GM18868 (cell line): ENCODE results near the gene SEZ6L2.
"Not testable (repeated sequence)": the region's sequence is repeated elsewhere in the genome, so short reads cannot be mapped to it uniquely, and the experiment has no call there.

Experiments used
- ATAC-seq: cut with Tn5 transposase; IDR thresholded peaks from one replicate; pipeline ENCODE4 v1.9.1; 2021; ENCODE audit warnings: mild to moderate bottlenecking, moderate library complexity; ENCODE audit not compliant: unreplicated experiment

SEZ6L2 gene

DNA sequence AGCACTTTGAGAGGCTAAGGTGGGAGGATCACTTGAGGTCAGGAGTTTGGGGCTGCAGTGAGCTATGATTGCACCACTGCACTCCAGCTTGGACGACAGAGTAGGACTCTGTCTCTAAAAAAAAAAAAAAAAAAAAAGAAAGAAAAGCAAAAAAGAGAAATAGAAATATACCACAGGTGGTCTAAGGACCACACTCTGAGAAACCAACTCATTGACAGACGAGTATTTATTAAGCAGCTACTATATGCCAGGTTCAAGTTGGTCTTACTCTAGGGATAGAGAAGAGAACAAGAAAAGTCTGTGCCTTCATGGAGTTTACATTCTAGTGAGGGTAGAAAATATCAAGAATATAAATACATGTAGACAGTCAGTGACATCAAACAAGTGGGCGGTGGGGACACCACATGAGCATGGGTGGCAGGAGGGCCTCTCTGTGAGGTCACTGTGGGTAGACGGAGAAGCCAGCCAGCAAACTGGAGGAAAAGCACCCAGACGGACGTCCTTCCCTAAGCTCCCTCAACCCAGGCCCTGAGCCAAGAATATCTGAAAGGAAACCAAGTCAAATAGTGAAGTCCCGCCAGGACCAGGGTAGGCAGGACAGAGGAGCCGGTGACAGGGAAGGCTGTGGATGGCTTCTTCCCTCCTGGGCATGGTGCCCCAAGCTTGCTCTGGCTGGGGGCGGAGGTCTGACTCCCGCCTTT is 41.1 kb downstream of the SEZ6L2 start:
- ATAC-seq: no peak

- ATAC-seq: no peak
Observed at GRCh38 chr16:29857133-29857760, 42.1 kb downstream of the SEZ6L2 start.

DNA sequence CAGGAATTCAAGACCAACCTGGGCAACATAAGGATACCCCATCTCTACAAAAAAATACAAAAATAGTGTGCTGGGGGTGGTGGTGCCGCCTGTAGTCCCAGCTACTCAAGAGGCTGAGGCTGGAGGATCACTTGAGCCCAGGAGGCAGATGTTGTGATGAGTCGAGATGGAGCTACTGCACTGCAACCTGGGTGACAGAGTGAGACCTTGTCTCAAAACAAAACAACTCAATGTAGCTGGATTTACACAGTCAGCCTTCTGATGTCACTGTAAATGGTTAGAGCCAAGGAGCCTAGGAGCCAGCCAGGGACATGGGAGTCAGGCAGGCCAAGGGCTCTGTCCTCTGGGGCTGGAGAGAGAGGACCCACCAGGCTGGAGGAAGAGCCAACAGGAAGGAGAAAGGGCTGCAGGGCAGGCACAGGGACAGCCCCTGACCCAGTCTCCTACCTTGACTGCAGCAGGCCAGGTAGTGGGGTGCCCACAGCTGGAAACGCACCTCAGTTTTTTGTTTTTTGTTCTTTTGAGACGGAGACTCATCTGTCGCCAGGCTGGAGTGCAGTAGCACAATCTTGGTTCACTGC is 44.7 kb downstream of the SEZ6L2 start:
- no peak for ATAC-seq

DNA sequence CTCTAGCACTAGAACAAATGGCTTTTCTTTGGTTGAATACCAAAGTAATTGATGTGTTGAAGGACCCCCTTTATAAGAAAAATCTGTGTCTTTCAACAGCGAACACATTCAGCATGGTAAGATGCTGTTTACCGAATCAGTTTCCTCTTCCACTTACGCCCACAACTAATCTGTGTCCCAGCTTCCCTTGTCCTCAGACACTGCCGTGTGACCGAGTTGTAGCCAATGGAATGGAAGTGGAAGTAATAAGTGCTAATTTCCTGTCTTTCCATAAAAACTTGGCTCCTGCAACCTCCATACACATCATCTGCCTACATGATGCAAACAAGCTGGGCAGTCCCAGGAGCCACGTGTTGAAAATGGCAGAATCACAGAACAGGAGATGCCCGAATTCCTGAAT is 46.7 kb downstream of the SEZ6L2 start:
- ATAC-seq: no peak

DNA sequence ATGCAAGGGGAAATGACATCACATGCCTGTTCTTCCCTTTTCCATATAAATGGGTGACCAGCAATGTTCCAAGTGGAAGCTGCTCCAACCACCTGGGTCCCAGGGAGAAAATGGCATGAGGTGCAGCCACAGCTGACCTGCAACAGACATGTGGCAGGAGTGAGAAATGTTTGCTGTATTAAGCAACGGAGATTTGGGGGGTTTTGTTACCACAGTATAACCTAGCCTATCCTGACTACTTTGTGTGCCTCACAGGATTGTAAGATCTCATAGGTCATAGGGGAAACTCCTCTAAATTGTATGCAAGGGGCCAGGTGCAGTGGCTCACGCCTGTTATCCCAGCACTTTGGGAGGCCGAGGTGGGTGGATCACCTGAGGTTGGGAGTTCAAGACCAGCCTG is 48.4 kb downstream of the SEZ6L2 start:
- ATAC-seq: no peak

DNA sequence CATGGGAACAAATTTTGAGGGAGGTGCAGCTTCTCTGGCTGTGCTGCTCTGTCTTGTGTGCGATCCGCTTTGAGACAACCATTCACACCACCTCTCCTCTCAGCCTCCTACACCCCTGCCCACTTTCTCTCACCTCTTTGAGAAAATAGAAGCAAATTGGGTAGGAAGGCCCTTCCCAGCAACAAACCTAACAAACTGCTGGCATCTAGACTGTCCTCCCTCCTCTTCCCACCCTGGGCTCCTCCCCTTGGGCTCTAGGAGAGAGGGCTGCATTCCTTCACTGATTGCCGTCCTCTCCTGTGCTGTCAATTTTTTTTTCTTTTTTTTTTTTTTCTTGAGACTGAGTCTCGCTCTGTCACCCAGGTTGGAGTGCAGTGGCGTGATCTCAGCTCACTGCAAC is 49.8 kb downstream of the SEZ6L2 start:
- no peak for ATAC-seq

DNA sequence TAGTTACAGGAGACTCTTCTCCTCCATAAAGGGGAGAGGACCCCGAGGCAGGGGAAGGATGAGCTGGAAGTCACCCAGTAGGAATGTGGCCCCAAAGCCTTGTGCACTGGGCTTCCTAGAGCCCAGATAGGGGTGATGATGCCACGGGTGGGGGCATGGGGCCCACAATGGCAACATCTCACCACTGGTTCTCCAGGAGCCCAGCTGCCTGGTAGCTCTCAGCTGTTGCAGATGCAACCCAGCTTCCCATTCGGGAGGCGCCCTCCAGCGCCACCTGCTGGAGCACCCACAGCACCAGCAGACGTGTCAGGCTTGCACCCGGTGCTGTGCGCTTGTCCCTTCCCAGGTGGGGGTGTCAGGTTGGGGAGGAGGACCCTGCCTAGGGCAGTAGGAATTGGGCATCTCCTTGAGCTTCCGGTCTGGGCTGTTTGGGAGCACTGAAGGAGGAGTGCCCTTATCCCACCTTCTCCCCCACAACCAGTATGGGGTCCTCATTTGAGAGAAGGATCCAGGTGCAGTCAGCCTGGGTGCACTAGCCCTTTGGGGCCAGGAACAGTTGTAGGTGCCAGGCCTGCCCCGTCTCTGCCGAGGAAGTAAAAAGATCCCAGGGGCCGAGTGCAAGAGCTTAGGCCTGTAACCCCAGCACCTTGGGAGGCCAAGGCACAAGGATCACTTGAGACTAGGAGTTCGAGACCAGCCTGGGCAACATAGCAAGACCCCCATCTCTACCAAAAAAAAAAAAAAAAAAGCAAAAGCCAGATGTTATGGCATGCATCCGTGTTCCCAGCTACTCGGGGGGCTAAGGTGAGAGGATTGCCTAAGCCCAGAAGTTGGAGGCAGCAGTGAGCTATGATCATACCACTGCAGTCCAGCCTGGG is 50.7 kb downstream of the SEZ6L2 start:
- no peak for ATAC-seq

GRCh38 chr16:29845656-29846055 is 53.7 kb downstream of the SEZ6L2 start:
- ATAC-seq: no peak

DNA sequence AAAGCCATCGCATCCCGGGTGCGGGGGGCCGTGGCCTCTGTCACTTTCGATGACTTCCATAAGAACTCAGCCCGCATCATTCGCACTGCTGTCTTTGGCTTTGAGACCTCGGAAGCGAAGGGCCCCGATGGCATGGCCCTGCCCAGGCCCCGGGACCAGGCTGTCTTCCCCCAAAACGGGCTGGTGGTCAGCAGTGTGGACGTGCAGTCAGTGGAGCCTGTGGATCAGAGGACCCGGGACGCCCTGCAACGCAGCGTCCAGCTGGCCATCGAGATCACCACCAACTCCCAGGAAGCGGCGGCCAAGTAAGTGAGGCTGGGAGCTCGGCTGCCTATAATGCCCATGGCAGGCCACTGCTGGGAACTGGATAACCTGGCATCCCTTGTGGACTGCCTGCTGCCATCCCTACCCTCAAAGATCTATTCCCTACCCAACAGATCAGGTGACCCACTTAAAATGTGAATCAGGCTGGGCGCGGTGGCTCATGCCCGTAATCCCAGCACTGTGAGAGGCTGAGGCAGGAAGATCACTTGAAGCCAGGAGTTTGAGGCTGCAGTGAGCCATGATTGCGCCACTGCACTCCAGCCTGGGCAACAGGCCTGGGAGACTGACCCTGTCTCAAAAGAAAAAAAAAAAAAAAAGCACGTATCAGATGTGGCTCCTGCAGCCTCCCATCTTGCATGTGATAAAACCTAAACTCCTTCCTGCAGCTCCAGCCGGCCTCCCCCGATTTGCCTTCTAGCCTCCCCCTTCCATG is 54.6 kb downstream of the SEZ6L2 start:
- ATAC-seq: no peak

DNA sequence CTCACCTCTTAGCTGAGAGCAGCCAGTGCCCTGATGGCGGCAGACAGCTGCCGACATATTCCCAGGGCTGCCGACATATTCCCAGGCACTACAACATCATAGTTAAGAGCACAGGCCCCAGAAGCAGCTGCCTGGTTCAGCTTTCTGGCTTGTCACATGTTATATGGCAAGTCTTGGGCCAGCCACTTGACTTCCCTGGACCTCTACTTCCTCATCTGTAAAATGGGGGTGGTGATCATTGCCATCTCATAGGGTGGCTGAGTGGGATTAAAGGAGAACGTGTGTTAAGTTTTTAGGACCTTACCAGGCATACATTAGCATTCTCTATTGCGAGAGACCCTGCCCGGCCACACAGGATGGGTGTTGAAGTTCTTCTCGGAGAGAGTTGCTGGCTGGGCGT is 55.4 kb downstream of the SEZ6L2 start:
- no peak for ATAC-seq

- ATAC-seq: no peak
Observed at GRCh38 chr16:29842732-29843346, 56.5 kb downstream of the SEZ6L2 start.

DNA sequence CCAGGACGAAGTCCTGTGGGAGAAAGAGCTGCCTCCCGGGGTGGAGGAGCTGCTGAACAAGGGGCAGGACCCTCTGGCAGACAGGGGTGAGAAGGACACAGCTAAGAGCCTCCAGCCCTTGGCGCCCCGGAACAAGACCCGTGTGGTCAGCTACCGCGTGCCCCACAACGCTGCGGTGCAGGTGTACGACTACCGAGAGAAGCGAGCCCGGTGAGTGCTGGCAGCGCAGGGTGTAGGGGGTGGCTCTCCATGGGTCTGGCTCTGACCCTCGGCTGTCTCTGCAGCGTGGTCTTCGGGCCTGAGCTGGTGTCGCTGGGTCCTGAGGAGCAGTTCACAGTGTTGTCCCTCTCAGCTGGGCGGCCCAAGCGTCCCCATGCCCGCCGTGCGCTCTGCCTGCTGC is 57.7 kb downstream of the SEZ6L2 start:
- ATAC-seq: no peak

DNA sequence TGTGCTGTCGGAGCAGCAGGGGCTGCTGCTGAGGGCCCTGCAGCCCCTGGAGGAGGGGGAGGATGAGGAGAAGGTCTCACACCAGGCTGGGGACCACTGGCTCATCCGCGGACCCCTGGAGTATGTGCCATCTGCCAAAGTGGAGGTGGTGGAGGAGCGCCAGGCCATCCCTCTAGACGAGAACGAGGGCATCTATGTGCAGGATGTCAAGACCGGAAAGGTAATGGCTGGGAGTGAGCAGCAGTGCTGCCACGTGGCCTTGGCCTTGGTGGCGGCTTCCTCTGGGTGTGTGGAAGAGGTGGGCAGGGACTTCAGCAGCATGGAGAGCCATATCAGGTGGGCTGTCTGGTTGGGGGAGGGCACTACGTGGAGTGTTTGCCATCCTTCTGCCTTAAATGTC is 59.1 kb downstream of the SEZ6L2 start:
- ATAC-seq: no peak

DNA sequence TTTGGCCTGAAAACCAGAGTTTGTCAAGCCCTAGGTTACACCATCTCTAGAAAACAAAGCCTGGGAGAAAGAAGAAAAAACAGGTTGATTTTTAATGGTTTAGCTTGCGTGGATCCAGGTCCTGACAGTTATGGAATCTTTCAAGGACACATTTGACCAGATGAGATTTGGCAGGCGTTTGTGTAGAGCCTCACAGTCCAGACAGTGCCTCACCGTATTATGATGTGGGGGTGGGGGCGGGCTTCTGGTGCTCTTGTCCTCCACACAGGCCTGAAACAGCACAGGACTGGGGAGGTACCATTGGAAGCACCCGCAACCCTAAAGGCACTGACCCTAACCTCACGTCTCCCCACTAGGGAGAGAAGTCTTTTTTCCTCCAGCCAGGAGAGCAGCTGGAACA is 59.5 kb downstream of the SEZ6L2 start:
- no peak for ATAC-seq

- ATAC-seq: no peak
Observed at GRCh38 chr16:29837841-29838240, 61.5 kb downstream of the SEZ6L2 start.

DNA sequence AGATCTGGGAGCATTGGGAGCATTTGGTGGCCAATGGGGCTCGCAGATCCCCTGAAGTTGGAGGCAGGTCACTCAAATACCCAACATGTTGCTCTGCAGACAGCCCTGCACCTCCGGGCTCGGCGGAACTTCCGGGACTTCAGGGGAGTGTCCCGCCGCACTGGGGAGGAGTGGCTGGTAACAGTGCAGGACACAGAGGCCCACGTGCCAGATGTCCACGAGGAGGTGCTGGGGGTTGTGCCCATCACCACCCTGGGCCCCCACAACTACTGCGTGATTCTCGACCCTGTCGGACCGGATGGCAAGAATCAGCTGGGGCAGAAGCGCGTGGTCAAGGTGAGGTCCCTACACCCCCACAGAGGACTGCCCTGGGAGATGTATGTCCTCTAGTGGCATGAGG is 62.7 kb downstream of the SEZ6L2 start:
- no peak for ATAC-seq

- ATAC-seq: no peak
Observed at GRCh38 chr16:29835926-29836325, 63.4 kb downstream of the SEZ6L2 start.

- no peak for ATAC-seq
Observed at GRCh38 chr16:29834079-29834478, 65.3 kb downstream of the SEZ6L2 start.

DNA sequence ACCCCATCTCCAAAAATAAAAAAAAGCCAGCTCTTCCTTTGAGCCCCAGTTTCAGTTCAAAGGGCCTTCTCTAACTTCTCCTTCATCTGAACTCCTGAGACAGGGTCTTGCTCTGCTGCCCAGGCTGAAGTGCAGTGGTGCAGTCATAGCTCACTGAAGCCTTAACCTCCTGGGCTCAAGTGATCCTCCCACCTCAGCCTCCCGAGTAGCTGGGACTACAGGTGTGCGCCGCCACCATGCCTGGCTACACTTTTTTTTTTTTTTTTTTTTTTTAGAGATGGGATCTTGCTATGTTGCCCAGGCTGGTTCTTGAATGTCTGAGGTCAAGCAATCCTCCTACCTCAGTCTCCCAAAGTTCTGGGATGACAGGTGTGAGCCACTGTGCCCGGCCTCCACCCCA is 66.1 kb downstream of the SEZ6L2 start:
- ATAC-seq: not testable (repeated sequence)

GRCh38 chr16:29831490-29831889 is 67.9 kb downstream of the SEZ6L2 start:
- no peak for ATAC-seq
